Thoracic aorta (tissue), 2 donors: ENCODE results near the gene EBF3. TPM values are rescaled to one million over a fixed set of nuclear protein-coding genes. Genes with fewer than 3 reads are reported as not detected.

ENCODE experiments used
- ATAC-seq: fragments of 150-250 bp; one replicate; pipeline ENCODE4 v1.8.0; 2017; ENCODE audit warnings: low read depth; ENCODE audit not compliant: insufficient number of reproducible peaks, low FRiP score
- DNase-seq: peaks from one replicate; pipeline ENCODE4 v3.0.0-alpha.2; 2020; ENCODE audit warnings: low spot score
- H3K27ac ChIP-seq, 2 donors: fragments of 200-600 bp; sonication (generic); 1 replicate in 1 of 2; 2 replicates in 1 of 2; pipeline ENCODE4 v1.5.1; 2016; ENCODE audit warnings: mild to moderate bottlenecking in 2 of 2, moderate library complexity in 2 of 2
- H3K27me3 ChIP-seq: fragments of 200-600 bp; sonication (generic); replicated peaks from 2 replicates; pipeline ENCODE4 v1.6.0; 2016; ENCODE audit warnings: mild to moderate bottlenecking; ENCODE audit not compliant: insufficient read depth
- H3K36me3 ChIP-seq: fragments of 200-600 bp; sonication (generic); one replicate; pipeline ENCODE4 v1.5.1; 2016
- H3K4me1 ChIP-seq, 2 donors: fragments of 200-600 bp; sonication (generic); 1 replicate in 1 of 2; 2 replicates in 1 of 2; pipeline versions ENCODE4 v1.5.1 to v1.6.0; 2016; ENCODE audit warnings: low read depth in 2 of 2, mild to moderate bottlenecking in 1 of 2; ENCODE audit not compliant: control insufficient read depth in 1 of 2
- H3K4me3 ChIP-seq: fragments of 200-600 bp; sonication (generic); 2 replicates; pipeline ENCODE4 v1.5.1; 2016; ENCODE audit warnings: mild to moderate bottlenecking
- H3K9me3 ChIP-seq: fragments of 200-600 bp; sonication (generic); 2 replicates; pipeline ENCODE4 v1.5.1; 2016
- total RNA-seq, 2 donors: library from RNA; depleted of rRNA; stranded (reverse); fragments of >200 nt; gene quantifications; one replicate each; pipeline versions ENCODE4 v1.1.0 to v1.2.3, GENCODE V29; 2016
- TF ChIP-seq, protein P1 (sequence below): fragments of 200-600 bp; sonication (generic); IDR thresholded peaks from one replicate; pipeline ENCODE4 v1.5.1; 2019; ENCODE audit warnings: antibody characterized with exemption

Gene EBF3
- total RNA-seq, 2 donors from 2014 or later: 3.6 to 4.6 TPM

DNA sequence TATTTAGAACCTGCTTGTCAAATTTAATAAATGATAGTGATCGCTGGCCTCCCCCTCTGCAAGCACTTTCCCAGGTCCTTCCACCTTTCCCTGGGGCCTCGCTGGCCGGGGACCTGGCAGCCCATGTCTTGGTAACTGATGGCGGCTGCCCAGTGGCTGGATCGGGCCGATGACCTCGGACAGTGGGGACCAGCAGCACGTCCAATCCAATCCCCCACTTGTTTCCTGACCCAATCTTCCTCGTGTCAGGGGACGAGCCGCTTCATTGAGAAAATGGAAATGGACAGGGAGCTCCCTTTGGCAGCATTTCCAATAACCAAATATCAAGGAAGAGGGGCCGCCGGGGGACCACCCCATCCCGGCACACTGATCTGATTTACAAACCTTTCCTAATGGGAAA is 17.2 kb downstream of the EBF3 start:
- H3K4me1 ChIP-seq: peaks cover 5 to 7% of the 10 kb centered on the region in 2 donors
- no peak for DNase-seq

DNA sequence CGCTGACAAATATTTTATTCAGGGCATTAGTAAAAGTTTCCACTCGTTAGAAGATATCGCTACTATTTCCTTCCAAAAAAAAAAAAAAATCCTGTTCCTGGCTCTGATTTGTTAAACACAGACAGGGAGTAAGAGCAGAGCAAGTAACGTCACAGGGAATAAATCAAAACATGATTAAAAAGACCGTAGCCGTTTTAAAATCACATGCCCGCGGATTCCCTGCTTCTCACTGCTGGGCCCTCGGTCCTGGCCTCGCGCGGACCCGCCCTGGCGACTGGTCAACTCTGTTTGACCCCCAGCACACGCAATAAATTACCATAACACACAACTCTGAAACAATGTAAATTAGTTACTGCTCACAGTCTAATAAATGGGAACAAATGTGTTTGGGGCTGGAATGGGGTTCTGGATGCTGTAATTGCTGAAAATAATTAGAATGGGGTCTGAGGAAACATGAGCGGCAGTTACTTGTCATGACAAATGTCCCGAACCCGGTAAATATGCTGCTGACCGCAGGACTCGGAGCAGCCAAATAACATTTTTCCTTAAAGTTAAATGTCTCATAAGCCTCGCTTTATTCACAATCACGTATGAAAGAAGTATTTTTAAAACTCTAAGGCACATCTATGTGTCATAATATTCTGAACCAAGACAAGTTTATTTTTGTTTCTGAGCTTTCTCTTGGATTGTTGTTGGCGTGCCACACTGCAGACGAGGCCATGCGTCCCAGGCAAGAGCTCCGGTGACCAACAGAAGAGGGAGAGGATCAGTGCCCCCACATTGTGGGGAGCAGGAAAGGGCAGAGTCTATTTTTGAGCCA is 17.9 kb downstream of the EBF3 start:
- no peak for DNase-seq
- H3K36me3 ChIP-seq: no peaks in the 10 kb centered on the region
- peak; percentile 63 for ATAC-seq
- TF ChIP-seq, protein P1, sequence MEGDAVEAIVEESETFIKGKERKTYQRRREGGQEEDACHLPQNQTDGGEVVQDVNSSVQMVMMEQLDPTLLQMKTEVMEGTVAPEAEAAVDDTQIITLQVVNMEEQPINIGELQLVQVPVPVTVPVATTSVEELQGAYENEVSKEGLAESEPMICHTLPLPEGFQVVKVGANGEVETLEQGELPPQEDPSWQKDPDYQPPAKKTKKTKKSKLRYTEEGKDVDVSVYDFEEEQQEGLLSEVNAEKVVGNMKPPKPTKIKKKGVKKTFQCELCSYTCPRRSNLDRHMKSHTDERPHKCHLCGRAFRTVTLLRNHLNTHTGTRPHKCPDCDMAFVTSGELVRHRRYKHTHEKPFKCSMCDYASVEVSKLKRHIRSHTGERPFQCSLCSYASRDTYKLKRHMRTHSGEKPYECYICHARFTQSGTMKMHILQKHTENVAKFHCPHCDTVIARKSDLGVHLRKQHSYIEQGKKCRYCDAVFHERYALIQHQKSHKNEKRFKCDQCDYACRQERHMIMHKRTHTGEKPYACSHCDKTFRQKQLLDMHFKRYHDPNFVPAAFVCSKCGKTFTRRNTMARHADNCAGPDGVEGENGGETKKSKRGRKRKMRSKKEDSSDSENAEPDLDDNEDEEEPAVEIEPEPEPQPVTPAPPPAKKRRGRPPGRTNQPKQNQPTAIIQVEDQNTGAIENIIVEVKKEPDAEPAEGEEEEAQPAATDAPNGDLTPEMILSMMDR: no peak
- H3K27ac ChIP-seq: peak overlapping the region; percentile 54 to 71
- no peaks in the 10 kb centered on the region for H3K27me3 ChIP-seq
- peak overlapping the region; percentile 62 for H3K4me3 ChIP-seq
- peaks cover 5 to 7% of the 10 kb centered on the region in 2 donors for H3K4me1 ChIP-seq
- no peaks in the 10 kb centered on the region for H3K9me3 ChIP-seq

More for the DNA sequence above, 17.2 kb downstream of the EBF3 start:
- no peaks in the 10 kb centered on the region for H3K27me3 ChIP-seq
- ATAC-seq: no peak
- peak overlapping the region; percentile 62 for H3K4me3 ChIP-seq
- peak overlapping the region in 1 of 2 donors; percentile 71 for H3K27ac ChIP-seq
- TF ChIP-seq, protein P1: no peak
- no peaks in the 10 kb centered on the region for H3K36me3 ChIP-seq
- H3K9me3 ChIP-seq: no peaks in the 10 kb centered on the region

DNA sequence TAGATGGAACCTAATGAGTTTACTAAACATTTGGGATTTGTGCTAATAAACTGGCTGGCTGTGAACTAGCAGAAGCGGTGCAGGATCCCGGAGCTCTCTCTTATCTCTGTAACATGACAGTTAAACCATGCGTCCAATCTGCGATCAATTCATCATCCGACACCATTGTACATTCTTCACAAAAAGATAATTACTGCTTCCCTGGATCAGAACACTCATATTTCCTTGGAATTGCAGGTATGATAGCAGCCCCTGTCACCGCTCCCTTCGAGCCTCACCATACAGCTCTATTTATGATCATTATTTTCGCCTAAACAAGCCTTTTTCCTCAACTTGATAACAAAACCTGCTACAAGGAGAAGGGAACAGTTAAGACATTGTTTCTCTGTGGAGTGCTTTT is 18.5 kb downstream of the EBF3 start:
- DNase-seq (no peak), ATAC-seq (no peak)
- Histone ChIP-seq H3K27ac (peak overlapping the region in 1 of 2 donors; percentile 71), H3K4me3 (peak overlapping the region; percentile 62), H3K9me3 (no peaks in the 10 kb centered on the region), H3K4me1 (peaks cover 5 to 7% of the 10 kb centered on the region in 2 donors), H3K27me3 (no peaks in the 10 kb centered on the region), H3K36me3 (no peaks in the 10 kb centered on the region)
- TF ChIP-seq, protein P1: no peak

DNA sequence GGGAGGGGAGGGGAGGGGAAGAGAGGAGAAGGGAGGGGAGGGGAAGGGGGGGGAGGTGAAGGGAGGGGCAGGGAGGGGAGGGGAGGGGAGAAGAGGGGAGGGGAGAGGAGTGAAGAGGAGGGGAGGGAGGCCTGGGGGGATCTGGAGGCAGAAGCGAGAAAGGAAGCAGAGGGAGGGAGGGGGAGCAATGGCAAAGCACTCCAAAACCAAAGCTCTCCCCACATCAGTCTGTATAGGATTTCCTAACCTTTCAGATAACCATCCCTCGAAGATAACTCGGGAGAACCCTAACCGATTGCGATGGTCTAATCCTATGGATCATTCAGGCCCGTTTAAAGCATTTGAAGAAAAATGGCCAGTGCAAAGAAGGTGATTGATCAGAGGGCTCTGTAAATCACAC is 19.0 kb downstream of the EBF3 start:
- Histone ChIP-seq H3K4me1 (peaks cover 5 to 7% of the 10 kb centered on the region in 2 donors), H3K9me3 (no peaks in the 10 kb centered on the region), H3K4me3 (no peak overlapping the region), H3K27ac (peak overlapping the region in 1 of 2 donors; percentile 71), H3K27me3 (no peaks in the 10 kb centered on the region), H3K36me3 (no peaks in the 10 kb centered on the region)
- no peak for ATAC-seq
- TF ChIP-seq, protein P1: no peak
- no peak for DNase-seq

DNA sequence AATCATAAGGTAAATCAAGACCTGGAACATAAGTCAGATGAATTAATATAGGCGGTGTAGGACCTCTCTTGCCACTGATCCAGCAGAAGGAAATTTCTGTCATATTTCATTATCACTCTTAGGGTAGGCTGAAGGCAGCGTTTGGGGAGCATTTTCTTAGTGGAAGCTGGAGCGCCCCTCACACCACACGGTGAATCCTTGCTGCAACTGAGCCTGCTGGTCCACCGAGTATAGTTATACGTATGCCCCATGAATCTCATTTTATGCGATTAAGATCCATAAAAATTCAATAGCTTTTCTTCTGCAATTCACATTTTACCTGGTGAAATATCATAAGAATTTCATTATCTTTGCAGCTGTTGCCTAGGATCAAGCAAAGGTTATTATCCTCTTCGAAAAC is 19.6 kb downstream of the EBF3 start:
- no peak for DNase-seq
- no peak overlapping the region for H3K4me3 ChIP-seq
- no peak overlapping the region for H3K27ac ChIP-seq
- no peaks in the 10 kb centered on the region for H3K36me3 ChIP-seq
- peaks cover 5 to 7% of the 10 kb centered on the region in 2 donors for H3K4me1 ChIP-seq
- H3K9me3 ChIP-seq: no peaks in the 10 kb centered on the region
- ATAC-seq: no peak
- TF ChIP-seq, protein P1: no peak
- no peaks in the 10 kb centered on the region for H3K27me3 ChIP-seq
